ENCODE measurements around the gene CYP19A1.

Gene CYP19A1

GRCh38 chr15:51279391-51279790, 59.0 kb downstream of the CYP19A1 start:
- TF ChIP-seq POLR2A (IDR thresholded peaks at IDR 0.05; ENCODE audit: low read depth, low read length), result no peak
- TF ChIP-seq SPI1 (IDR thresholded peaks at IDR 0.05; ENCODE audit: low read depth, low read length), result no peak
- TF ChIP-seq TAF1 (IDR thresholded peaks at IDR 0.05; ENCODE audit: low read depth, low read length), result no peak
- TF ChIP-seq PAX5 (IDR thresholded peaks at IDR 0.05; ENCODE audit: insufficient read depth, low read length, severe bottlenecking), result no peak
- no peak for TF ChIP-seq POLR2AphosphoS5 (IDR thresholded peaks at IDR 0.05; ENCODE audit: low read depth, low read length)
- TF ChIP-seq POU2F2 (IDR thresholded peaks at IDR 0.05; ENCODE audit: low read depth, low read length), result no peak
- no peak for DNase-seq (ENCODE audit: insufficient read length, low spot score)
- FAIRE-seq, result no peak

DNA sequence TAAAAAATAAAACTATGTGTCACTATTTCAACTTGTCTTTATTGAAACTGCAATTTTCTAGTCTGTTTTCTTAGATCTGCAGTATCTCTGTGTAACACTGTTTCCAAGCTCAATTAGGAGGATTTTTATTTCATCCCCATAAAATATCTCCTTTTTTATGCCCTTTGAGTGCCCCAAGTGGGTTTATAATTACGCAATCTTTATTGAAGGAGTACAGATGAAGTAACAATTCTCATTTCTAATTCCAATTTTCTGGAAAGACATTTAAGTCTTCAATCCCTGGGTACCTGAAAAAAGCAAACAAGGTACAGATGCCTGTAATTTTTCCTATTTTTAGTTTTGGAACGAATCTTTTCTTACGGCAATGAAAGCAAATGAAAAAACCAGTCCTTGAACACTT, 61.3 kb downstream of the CYP19A1 start:
- TF ChIP-seq POLR2A (IDR thresholded peaks at IDR 0.05; ENCODE audit: low read depth, low read length) (no peak), PAX5 (IDR thresholded peaks at IDR 0.05; ENCODE audit: insufficient read depth, low read length, severe bottlenecking) (no peak)
- no peak for FAIRE-seq
- no peak for DNase-seq (ENCODE audit: insufficient read length, low spot score)

DNA sequence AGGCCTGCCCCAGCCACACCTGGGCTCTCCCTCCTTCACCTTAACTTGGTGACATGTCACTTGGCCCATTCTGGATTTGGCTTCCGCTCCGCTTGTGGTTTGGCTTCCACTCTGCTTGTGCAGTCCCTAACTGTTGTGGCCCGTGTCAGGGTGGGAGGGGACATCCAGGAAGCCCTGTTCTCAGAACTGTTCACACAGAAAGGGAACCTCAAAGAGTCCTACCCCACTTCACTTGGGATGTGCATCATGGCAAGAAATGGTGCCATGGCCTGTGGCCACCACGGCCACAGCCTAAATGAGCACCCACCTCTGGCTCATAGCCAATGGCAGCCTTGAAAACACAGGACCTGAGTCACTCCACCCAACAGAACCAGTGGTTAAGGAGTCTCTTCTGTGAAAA, 63.4 kb downstream of the CYP19A1 start:
- DNase-seq (ENCODE audit: insufficient read length, low spot score) (no peak), FAIRE-seq (no peak)
- no peak for TF ChIP-seq TAF1 (IDR thresholded peaks at IDR 0.05; ENCODE audit: low read depth, low read length)

DNA sequence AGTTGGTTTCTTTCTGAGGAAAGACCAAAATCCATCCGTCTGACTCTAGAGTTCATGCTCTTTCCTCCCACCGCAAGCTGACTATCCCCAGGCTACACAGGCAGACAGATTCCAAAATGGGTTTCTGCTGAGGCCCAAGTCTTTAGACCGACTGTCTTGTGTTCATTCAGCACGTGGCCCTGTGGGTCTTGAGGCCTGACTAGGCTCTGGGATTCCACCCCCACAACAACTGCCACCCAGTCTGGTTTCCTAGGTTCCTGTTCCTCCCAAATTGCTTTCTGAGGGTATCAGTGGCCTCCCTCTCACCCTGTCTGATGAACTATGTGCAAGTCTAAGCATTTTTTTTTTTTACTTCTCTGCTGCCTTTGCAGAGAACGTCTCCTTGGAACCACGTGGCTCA, 67.7 kb downstream of the CYP19A1 start:
- FAIRE-seq (no peak), DNase-seq (ENCODE audit: insufficient read length, low spot score) (no peak)
- no peak for TF ChIP-seq PAX5 (IDR thresholded peaks at IDR 0.05; ENCODE audit: insufficient read depth, low read length, severe bottlenecking)
- TF ChIP-seq SPI1 (IDR thresholded peaks at IDR 0.05; ENCODE audit: low read depth, low read length), result no peak
- no peak for TF ChIP-seq POU2F2 (IDR thresholded peaks at IDR 0.05; ENCODE audit: low read depth, low read length)
- TF ChIP-seq POLR2AphosphoS5 (IDR thresholded peaks at IDR 0.05; ENCODE audit: low read depth, low read length), result no peak

DNA sequence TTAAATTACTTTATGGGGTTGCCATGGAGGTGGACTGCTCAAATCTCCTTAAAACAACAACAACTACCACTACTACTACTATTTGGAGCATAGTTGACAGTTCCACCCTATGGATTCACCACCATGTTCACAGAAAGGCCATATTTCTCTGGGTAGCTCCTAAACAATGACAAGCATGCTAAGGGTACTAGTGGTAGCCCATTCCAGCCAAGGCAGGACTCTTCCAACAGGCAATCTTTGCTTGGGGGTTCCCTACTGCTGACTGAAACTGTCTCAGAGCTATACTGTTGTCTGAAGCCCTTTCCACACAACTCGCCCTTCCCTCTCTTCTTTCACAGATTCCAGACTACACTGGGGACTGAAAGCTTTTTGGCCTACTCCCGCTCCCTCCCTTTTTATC, 68.9 kb downstream of the CYP19A1 start:
- no peak for DNase-seq (ENCODE audit: insufficient read length, low spot score)
- no peak for FAIRE-seq

DNA sequence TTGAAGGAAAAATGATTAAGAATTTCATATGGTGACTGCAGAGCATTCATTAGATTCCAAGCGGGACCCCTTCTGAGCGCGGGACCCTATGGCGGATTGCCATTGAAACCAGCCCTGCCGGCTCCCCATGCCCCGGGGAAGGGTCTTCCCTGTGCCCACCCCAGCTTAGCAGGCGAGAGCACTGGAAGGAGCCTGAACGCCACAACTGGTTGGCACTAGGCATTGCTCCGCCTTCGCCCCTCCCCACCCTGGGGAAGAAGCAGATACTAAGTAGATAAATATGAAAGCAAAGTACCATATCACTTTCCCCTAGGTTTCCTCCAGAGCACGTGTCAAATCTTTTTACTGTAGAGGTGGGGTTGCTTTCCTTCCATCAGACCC, 70.7 kb downstream of the CYP19A1 start:
- DNase-seq (ENCODE audit: insufficient read length, low spot score), result no peak
- no peak for TF ChIP-seq PAX5 (IDR thresholded peaks at IDR 0.05; ENCODE audit: insufficient read depth, low read length, severe bottlenecking)
- no peak for TF ChIP-seq POLR2A (IDR thresholded peaks at IDR 0.05; ENCODE audit: low read depth, low read length)
- no peak for TF ChIP-seq TAF1 (IDR thresholded peaks at IDR 0.05; ENCODE audit: low read depth, low read length)
- no peak for TF ChIP-seq POLR2AphosphoS5 (IDR thresholded peaks at IDR 0.05; ENCODE audit: low read depth, low read length)
- FAIRE-seq, result no peak

More for the DNA sequence above, 68.9 kb downstream of the CYP19A1 start:
- TF ChIP-seq SPI1 (IDR thresholded peaks at IDR 0.05; ENCODE audit: low read depth, low read length), result no peak
- TF ChIP-seq POU2F2 (IDR thresholded peaks at IDR 0.05; ENCODE audit: low read depth, low read length), result no peak
- no peak for TF ChIP-seq POLR2AphosphoS5 (IDR thresholded peaks at IDR 0.05; ENCODE audit: low read depth, low read length)
- TF ChIP-seq TAF1 (IDR thresholded peaks at IDR 0.05; ENCODE audit: low read depth, low read length), result no peak
- TF ChIP-seq PAX5 (IDR thresholded peaks at IDR 0.05; ENCODE audit: insufficient read depth, low read length, severe bottlenecking), result no peak
- no peak for TF ChIP-seq POLR2A (IDR thresholded peaks at IDR 0.05; ENCODE audit: low read depth, low read length)

- no peak for FAIRE-seq
- no peak for TF ChIP-seq PAX5 (IDR thresholded peaks at IDR 0.05; ENCODE audit: insufficient read depth, low read length, severe bottlenecking)
- no peak for TF ChIP-seq POU2F2 (IDR thresholded peaks at IDR 0.05; ENCODE audit: low read depth, low read length)
- TF ChIP-seq POLR2A (IDR thresholded peaks at IDR 0.05; ENCODE audit: low read depth, low read length), result no peak
- TF ChIP-seq POLR2AphosphoS5 (IDR thresholded peaks at IDR 0.05; ENCODE audit: low read depth, low read length), result no peak
- no peak for TF ChIP-seq TAF1 (IDR thresholded peaks at IDR 0.05; ENCODE audit: low read depth, low read length)
- no peak for TF ChIP-seq SPI1 (IDR thresholded peaks at IDR 0.05; ENCODE audit: low read depth, low read length)
- no peak for DNase-seq (ENCODE audit: insufficient read length, low spot score)
Measured at GRCh38 chr15:51267051-51267702, 71.2 kb downstream of the CYP19A1 start.

- DNase-seq (ENCODE audit: insufficient read length, low spot score), result no peak
Measured at GRCh38 chr15:51266656-51267050, 71.7 kb downstream of the CYP19A1 start.

DNA sequence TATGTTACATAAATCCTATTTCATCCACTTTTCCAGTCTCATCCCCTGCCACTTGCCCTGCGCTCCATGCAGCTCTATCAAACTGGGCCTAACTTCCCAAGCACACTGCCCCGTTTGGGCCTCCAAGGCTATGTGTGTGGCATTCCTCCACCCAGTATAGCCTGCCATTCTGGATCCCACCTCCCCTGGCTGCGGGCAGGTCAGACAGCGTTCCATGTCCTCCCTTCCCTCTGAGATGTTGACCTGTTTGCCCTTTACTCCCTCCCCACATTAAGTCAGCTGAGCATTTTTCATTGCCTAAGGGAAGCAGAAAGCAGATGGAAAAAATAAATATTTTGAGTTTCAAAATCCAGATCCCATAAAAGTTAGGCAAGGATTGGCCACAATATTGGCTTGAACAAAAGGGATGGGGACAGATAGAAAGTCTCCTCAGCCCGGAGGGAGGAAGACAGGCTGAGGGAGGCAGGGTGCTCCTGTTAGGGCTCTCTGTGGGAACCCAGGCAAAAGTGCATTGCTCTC, 73.3 kb downstream of the CYP19A1 start:
- TF ChIP-seq POU2F2 (IDR thresholded peaks at IDR 0.05; ENCODE audit: low read depth, low read length) (no peak), POLR2A (IDR thresholded peaks at IDR 0.05; ENCODE audit: low read depth, low read length) (no peak), TAF1 (IDR thresholded peaks at IDR 0.05; ENCODE audit: low read depth, low read length) (no peak), SPI1 (IDR thresholded peaks at IDR 0.05; ENCODE audit: low read depth, low read length) (no peak), PAX5 (IDR thresholded peaks at IDR 0.05; ENCODE audit: insufficient read depth, low read length, severe bottlenecking) (no peak), POLR2AphosphoS5 (IDR thresholded peaks at IDR 0.05; ENCODE audit: low read depth, low read length) (no peak)
- FAIRE-seq, result no peak

More at GRCh38 chr15:51266656-51267050, 71.7 kb downstream of the CYP19A1 start:
- TF ChIP-seq SPI1 (IDR thresholded peaks at IDR 0.05; ENCODE audit: low read depth, low read length), result no peak
- no peak for TF ChIP-seq TAF1 (IDR thresholded peaks at IDR 0.05; ENCODE audit: low read depth, low read length)
- TF ChIP-seq POLR2AphosphoS5 (IDR thresholded peaks at IDR 0.05; ENCODE audit: low read depth, low read length), result no peak
- TF ChIP-seq PAX5 (IDR thresholded peaks at IDR 0.05; ENCODE audit: insufficient read depth, low read length, severe bottlenecking), result no peak
- FAIRE-seq, result no peak

GRCh38 chr15:51263726-51264125, 74.7 kb downstream of the CYP19A1 start:
- TF ChIP-seq TAF1 (IDR thresholded peaks at IDR 0.05; ENCODE audit: low read depth, low read length) (no peak), PAX5 (IDR thresholded peaks at IDR 0.05; ENCODE audit: insufficient read depth, low read length, severe bottlenecking) (no peak), POLR2A (IDR thresholded peaks at IDR 0.05; ENCODE audit: low read depth, low read length) (no peak), SPI1 (IDR thresholded peaks at IDR 0.05; ENCODE audit: low read depth, low read length) (no peak), POLR2AphosphoS5 (IDR thresholded peaks at IDR 0.05; ENCODE audit: low read depth, low read length) (no peak), POU2F2 (IDR thresholded peaks at IDR 0.05; ENCODE audit: low read depth, low read length) (no peak)
- DNase-seq (ENCODE audit: insufficient read length, low spot score), result no peak

More for the DNA sequence above, 73.3 kb downstream of the CYP19A1 start:
- DNase-seq (ENCODE audit: insufficient read length, low spot score), result no peak

More at GRCh38 chr15:51263726-51264125, 74.7 kb downstream of the CYP19A1 start:
- no peak for FAIRE-seq
